ENCODE measurements around the gene YIF1A.
A peak's percentile ranks its signal among the peaks of the same experiment; 100 is the strongest.

Gene YIF1A

DNA sequence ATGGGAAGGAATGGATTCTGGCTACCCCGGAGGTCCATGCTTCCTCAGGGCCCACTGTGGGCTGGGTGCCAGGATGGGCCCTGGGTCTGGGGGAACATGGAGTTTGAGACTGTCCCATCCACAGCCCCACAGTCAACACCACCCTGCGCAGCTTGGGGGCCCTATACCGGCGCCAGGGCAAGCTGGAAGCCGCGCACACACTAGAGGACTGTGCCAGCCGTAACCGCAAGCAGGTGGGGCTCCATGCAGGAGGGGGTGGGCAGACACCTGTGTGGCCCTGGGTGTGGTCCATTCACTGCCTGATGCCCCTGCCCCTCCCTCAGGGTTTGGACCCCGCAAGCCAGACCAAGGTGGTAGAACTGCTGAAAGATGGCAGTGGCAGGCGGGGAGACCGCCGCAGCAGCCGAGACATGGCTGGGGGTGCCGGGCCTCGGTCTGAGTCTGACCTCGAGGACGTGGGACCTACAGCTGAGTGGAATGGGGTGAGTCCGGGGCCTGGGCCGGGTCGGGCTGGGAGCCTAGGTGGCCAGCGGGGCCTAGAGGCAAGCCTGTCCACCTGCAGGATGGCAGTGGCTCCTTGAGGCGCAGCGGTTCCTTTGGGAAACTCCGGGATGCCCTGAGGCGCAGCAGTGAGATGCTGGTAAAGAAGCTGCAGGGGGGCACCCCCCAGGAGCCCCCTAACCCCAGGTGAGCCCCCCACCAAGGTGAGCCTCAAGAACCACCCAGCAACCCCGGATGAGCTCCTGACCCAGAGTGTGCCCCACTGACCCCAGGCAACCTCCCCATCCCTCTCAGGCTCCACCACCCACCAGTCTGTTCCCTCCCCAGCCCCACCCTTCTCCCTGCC is 23.2 kb downstream of the YIF1A start:
- H3K36me3 ChIP-seq (ENCODE audit: control insufficient read depth in 2 of 2, insufficient read depth in 1 of 2, low read length in 2 of 2) = peaks cover 0 to 71% of the 10 kb centered on the region in 2 experiments; a peak in 2 of 3 replicates
- TF ChIP-seq, protein P1, sequence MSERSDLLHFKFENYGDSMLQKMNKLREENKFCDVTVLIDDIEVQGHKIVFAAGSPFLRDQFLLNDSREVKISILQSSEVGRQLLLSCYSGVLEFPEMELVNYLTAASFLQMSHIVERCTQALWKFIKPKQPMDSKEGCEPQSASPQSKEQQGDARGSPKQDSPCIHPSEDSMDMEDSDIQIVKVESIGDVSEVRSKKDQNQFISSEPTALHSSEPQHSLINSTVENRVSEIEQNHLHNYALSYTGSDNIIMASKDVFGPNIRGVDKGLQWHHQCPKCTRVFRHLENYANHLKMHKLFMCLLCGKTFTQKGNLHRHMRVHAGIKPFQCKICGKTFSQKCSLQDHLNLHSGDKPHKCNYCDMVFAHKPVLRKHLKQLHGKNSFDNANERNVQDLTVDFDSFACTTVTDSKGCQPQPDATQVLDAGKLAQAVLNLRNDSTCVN (tag by site-specific recombination; optimal IDR thresholded peaks at IDR 0.05) = no peak
- TF ChIP-seq ZNF792 (tag by site-specific recombination; IDR thresholded peaks at IDR 0.05) (no peak), ZNF791 (tag by site-specific recombination; IDR thresholded peaks at IDR 0.05) (no peak), ZNF654 (tag by site-specific recombination; IDR thresholded peaks at IDR 0.05; ENCODE audit: low read depth) (no peak), ZNF19 (tag by site-specific recombination; IDR thresholded peaks at IDR 0.05; ENCODE audit: low read depth) (no peak), GLIS2 (tag by site-specific recombination; IDR thresholded peaks at IDR 0.05) (0 out of 2 replicates have a peak, but pooled peaks have one; percentile 35), ZBTB21 (tag by site-specific recombination; IDR thresholded peaks at IDR 0.05) (no peak), ZNF549 (tag by site-specific recombination; IDR thresholded peaks at IDR 0.05) (no peak), ZNF785 (tag by site-specific recombination; IDR thresholded peaks at IDR 0.05) (no peak), KLF1 (tag by site-specific recombination; IDR thresholded peaks at IDR 0.05) (0 out of 2 replicates have a peak, but pooled peaks have one; percentile 24), GLIS1 (tag by site-specific recombination; IDR thresholded peaks at IDR 0.05) (peak; percentile 57), ZNF426 (tag by site-specific recombination; IDR thresholded peaks at IDR 0.05) (no peak)
- TF ChIP-seq, protein P2, sequence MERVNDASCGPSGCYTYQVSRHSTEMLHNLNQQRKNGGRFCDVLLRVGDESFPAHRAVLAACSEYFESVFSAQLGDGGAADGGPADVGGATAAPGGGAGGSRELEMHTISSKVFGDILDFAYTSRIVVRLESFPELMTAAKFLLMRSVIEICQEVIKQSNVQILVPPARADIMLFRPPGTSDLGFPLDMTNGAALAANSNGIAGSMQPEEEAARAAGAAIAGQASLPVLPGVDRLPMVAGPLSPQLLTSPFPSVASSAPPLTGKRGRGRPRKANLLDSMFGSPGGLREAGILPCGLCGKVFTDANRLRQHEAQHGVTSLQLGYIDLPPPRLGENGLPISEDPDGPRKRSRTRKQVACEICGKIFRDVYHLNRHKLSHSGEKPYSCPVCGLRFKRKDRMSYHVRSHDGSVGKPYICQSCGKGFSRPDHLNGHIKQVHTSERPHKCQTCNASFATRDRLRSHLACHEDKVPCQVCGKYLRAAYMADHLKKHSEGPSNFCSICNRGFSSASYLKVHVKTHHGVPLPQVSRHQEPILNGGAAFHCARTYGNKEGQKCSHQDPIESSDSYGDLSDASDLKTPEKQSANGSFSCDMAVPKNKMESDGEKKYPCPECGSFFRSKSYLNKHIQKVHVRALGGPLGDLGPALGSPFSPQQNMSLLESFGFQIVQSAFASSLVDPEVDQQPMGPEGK (tag by site-specific recombination; IDR thresholded peaks at IDR 0.05) = peak; percentile 17; the same call in 1 of the 2 replicates

DNA sequence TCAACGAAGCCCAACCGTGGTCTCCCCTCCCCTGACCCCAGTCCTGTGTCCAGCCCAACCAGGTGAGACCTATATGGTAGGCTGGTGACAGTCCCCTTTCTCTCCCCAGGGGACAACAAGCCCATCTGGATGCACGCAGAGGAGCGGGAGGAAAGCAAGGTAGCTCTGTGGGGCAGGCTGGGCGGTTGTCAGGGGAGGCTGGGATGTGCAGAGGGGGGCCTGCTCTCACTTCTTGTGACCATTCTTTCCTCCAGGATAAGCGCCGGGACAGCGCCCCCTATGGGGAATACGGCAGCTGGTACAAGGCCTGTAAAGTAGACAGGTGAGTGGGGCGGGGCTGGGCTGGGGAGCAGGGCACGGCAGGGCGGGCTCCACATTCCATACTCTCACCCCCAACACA is 24.0 kb downstream of the YIF1A start:
- no peak overlapping the region for H3K4me3 ChIP-seq (ENCODE audit: low read depth, low read length)
- no peak overlapping the region for H3K27ac ChIP-seq (ENCODE audit: extremely low read depth, low read depth, low read length)
- POLR2A ChIA-PET = no interaction called here
- no peak for TF ChIP-seq ZNF292 (tag by site-specific recombination; IDR thresholded peaks at IDR 0.05; ENCODE audit: borderline replicate concordance, low read depth)
- TF ChIP-seq, protein P3, sequence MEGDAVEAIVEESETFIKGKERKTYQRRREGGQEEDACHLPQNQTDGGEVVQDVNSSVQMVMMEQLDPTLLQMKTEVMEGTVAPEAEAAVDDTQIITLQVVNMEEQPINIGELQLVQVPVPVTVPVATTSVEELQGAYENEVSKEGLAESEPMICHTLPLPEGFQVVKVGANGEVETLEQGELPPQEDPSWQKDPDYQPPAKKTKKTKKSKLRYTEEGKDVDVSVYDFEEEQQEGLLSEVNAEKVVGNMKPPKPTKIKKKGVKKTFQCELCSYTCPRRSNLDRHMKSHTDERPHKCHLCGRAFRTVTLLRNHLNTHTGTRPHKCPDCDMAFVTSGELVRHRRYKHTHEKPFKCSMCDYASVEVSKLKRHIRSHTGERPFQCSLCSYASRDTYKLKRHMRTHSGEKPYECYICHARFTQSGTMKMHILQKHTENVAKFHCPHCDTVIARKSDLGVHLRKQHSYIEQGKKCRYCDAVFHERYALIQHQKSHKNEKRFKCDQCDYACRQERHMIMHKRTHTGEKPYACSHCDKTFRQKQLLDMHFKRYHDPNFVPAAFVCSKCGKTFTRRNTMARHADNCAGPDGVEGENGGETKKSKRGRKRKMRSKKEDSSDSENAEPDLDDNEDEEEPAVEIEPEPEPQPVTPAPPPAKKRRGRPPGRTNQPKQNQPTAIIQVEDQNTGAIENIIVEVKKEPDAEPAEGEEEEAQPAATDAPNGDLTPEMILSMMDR (tag by site-specific recombination; IDR thresholded peaks at IDR 0.05) = peak; percentile 23; the same call in 1 of the 2 replicates
- TF ChIP-seq KLF8 (tag by site-specific recombination; IDR thresholded peaks at IDR 0.05) = peak; percentile 50
- TF ChIP-seq, protein P4, sequence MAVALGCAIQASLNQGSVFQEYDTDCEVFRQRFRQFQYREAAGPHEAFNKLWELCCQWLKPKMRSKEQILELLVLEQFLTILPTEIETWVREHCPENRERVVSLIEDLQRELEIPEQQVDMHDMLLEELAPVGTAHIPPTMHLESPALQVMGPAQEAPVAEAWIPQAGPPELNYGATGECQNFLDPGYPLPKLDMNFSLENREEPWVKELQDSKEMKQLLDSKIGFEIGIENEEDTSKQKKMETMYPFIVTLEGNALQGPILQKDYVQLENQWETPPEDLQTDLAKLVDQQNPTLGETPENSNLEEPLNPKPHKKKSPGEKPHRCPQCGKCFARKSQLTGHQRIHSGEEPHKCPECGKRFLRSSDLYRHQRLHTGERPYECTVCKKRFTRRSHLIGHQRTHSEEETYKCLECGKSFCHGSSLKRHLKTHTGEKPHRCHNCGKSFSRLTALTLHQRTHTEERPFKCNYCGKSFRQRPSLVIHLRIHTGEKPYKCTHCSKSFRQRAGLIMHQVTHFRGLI (tag by site-specific recombination; IDR thresholded peaks at IDR 0.05) = peak; percentile 88
- no peaks in the 10 kb centered on the region for H3K9me3 ChIP-seq (ENCODE audit: control insufficient read depth, insufficient read depth, low read depth, low read length)
- H3K4me1 ChIP-seq (ENCODE audit: control insufficient read depth, insufficient read depth, low read length) = peaks cover 2% of the 10 kb centered on the region; the same call in 1 of the 2 replicates
- peaks cover under 1 to 71% of the 10 kb centered on the region in 2 experiments; a peak in 2 of 3 replicates for H3K36me3 ChIP-seq (ENCODE audit: control insufficient read depth in 2 of 2, insufficient read depth in 1 of 2, low read length in 2 of 2)
- CTCF ChIA-PET = interaction anchor here (0.6 to 1.1 kb wide), 9 partner anchors 10 to 879 kb away, joined by 3 to 7 read pairs (median 3); no protein-coding TSS in a partner anchor

More for the DNA sequence above, 23.2 kb downstream of the YIF1A start:
- Histone ChIP-seq H3K27ac (ENCODE audit: extremely low read depth, low read depth, low read length) (no peak overlapping the region), H3K4me1 (ENCODE audit: control insufficient read depth, insufficient read depth, low read length) (peaks cover 2% of the 10 kb centered on the region; the same call in 1 of the 2 replicates), H3K9me3 (ENCODE audit: control insufficient read depth, insufficient read depth, low read depth, low read length) (no peaks in the 10 kb centered on the region), H3K4me3 (ENCODE audit: low read depth, low read length) (no peak overlapping the region)
- POLR2A ChIA-PET = interaction anchor here (0.6 to 1.3 kb wide), 2 partner anchors 13 to 23 kb away, joined by 3 to 6 read pairs; partner anchors contain the start of gene YIF1A
- CTCF ChIA-PET = interaction anchor here (0.6 to 1.1 kb wide), 10 partner anchors 10 to 878 kb away, joined by 3 to 7 read pairs (median 3); no protein-coding TSS in a partner anchor

All from HEK293 (cell line).